PC-9 (cell line): Measurements from ENCODE around the gene SCAMP1. TPM values are rescaled to one million over a fixed set of nuclear protein-coding genes. Genes with fewer than 3 reads are reported as not detected.

Experiments
- BruUV-seq: library from RNA; stranded (reverse); fragments of 400-500 nt; replicated peaks from 2 replicates; lab custom pipeline; 2021; lab: Mats Ljungman, UMichigan
- CTCF ChIA-PET: fragments of 300-600 bp; sonication (Branson Sonifier 250); formaldehyde crosslinking; loops from one replicate; lab custom pipeline; 2022; ENCODE audit warnings: antibody characterized with exemption; lab: Charles Lee
- POLR2A ChIA-PET: fragments of 300-600 bp; sonication (Branson Sonifier 250); formaldehyde crosslinking; loops from one replicate; lab custom pipeline; 2022; ENCODE audit warnings: antibody characterized with exemption; ENCODE audit not compliant: unreplicated experiment; lab: Charles Lee
- DNase-seq, 2 experiments: peaks; one replicate each; pipeline versions ENCODE4 v3.0.0 to v3.0.0-alpha.2; 2015 to 2022; ENCODE audit warnings: mixed read lengths in 1 of 2
- H2AFZ ChIP-seq: fragments of 200-600 bp; sonication (generic); 2 replicates; pipeline ENCODE4 v1.8.1; 2017; ENCODE audit warnings: antibody characterized with exemption
- H3F3A ChIP-seq: fragments of 200-600 bp; sonication (generic); 2 replicates; pipeline ENCODE4 v1.8.1; 2017; ENCODE audit warnings: antibody characterized with exemption, mild to moderate bottlenecking, low read depth; ENCODE audit not compliant: insufficient read depth
- H3K27ac ChIP-seq: fragments of 200-600 bp; sonication (generic); 2 replicates; pipeline ENCODE4 v1.6.1; 2016; ENCODE audit warnings: mixed run types
- H3K27me3 ChIP-seq: fragments of 200-600 bp; sonication (generic); 2 replicates; pipeline ENCODE4 v1.6.1; 2016; ENCODE audit warnings: low read depth, mixed run types; ENCODE audit not compliant: insufficient read depth
- H3K36me3 ChIP-seq: fragments of 200-600 bp; sonication (generic); 2 replicates; pipeline ENCODE4 v1.6.1; 2016; ENCODE audit warnings: low read depth, mixed run types
- H3K4me1 ChIP-seq: fragments of 200-600 bp; sonication (generic); replicated peaks from 2 replicates; pipeline ENCODE4 v1.6.1; 2016; ENCODE audit warnings: mixed run types; ENCODE audit not compliant: insufficient read depth
- H3K4me2 ChIP-seq: fragments of 200-600 bp; sonication (generic); 2 replicates; pipeline ENCODE4 v1.6.1; 2017; ENCODE audit warnings: mixed run types
- H3K4me3 ChIP-seq: fragments of 200-600 bp; sonication (generic); 2 replicates; pipeline ENCODE4 v1.6.1; 2016; ENCODE audit warnings: mixed run types
- H3K79me2 ChIP-seq: fragments of 200-600 bp; sonication (generic); 2 replicates; pipeline ENCODE4 v1.6.1; 2017; ENCODE audit warnings: low read depth, mixed run types
- H3K9me2 ChIP-seq: fragments of 200-600 bp; sonication (generic); 2 replicates; pipeline ENCODE4 v1.8.1; 2017; ENCODE audit warnings: mild to moderate bottlenecking; ENCODE audit not compliant: insufficient read depth
- H3K9me3 ChIP-seq: fragments of 200-600 bp; sonication (generic); 2 replicates; pipeline ENCODE4 v1.8.1; 2016; ENCODE audit warnings: low read depth; ENCODE audit not compliant: insufficient read depth
- H4K20me1 ChIP-seq: fragments of 200-600 bp; sonication (generic); 2 replicates; pipeline ENCODE4 v1.8.1; 2017; ENCODE audit not compliant: insufficient read depth
- CTCF ChIP-seq: fragments of 200-600 bp; sonication (generic); conservative IDR thresholded peaks from 2 replicates; pipeline ENCODE4 v1.6.1; 2017; ENCODE audit warnings: mixed run types, antibody characterized with exemption, mild to moderate bottlenecking, moderate library complexity
- EZH2 ChIP-seq: fragments of 200-600 bp; sonication (generic); IDR thresholded peaks from 2 replicates; pipeline ENCODE4 v1.8.0; 2017; ENCODE audit warnings: antibody characterized with exemption, low read depth
- intact Hi-C: fragments of 100-400 bp; cut with micrococcal nuclease; formaldehyde crosslinking; loops from one replicate; pipeline ENCODE4 v1.10.0; 2022; ENCODE audit not compliant: unreplicated experiment
- total RNA-seq: library from RNA; stranded (reverse); gene quantifications from 2 replicates; pipeline ENCODE4 v1.2.3, GENCODE V29; 2021

SCAMP1 gene
- total RNA-seq, 1 experiment from 2014 or later: 38.7 TPM

- intact Hi-C loops: no loop called here
- H4K20me1 ChIP-seq: peaks cover 4% of the 10 kb centered on the region; the same call in 1 of the 2 replicates
- DNase-seq: no peak
- H3K4me1 ChIP-seq: no peaks in the 10 kb centered on the region
- no peak overlapping the region for H3K4me3 ChIP-seq
- H3K9me2 ChIP-seq: no peaks in the 10 kb centered on the region; the same call in 1 of the 2 replicates
- no peaks in the 10 kb centered on the region for H3K9me3 ChIP-seq
- H3K36me3 ChIP-seq: no peaks in the 10 kb centered on the region
- ChIA-PET POLR2A (no interaction called here), CTCF (interaction anchor here (1.3 kb wide), 1 partner anchor 66 kb away, joined by 7 read pairs; no protein-coding TSS in a partner anchor)
- H2AFZ ChIP-seq: no peak overlapping the region
- H3K4me2 ChIP-seq: no peak overlapping the region
- H3K27ac ChIP-seq: no peak overlapping the region
- H3K27me3 ChIP-seq: no peaks in the 10 kb centered on the region
- no TSS peak for BruUV-seq
- H3K79me2 ChIP-seq: no peaks in the 10 kb centered on the region
- no peaks in the 10 kb centered on the region for H3F3A ChIP-seq
- TF ChIP-seq CTCF (no peak), EZH2 (no peak)
Observed at GRCh38 chr5:78467140-78467539, 106.7 kb downstream of the SCAMP1 start.

GRCh38 chr5:78467752-78468357, 107.4 kb downstream of the SCAMP1 start:
- Histone ChIP-seq H3K4me2 (no peak overlapping the region), H4K20me1 (peaks cover 4% of the 10 kb centered on the region; the same call in 1 of the 2 replicates), H3K9me3 (no peaks in the 10 kb centered on the region), H3K4me1 (no peaks in the 10 kb centered on the region), H3K9me2 (no peaks in the 10 kb centered on the region; the same call in 1 of the 2 replicates), H3K36me3 (no peaks in the 10 kb centered on the region), H2AFZ (no peak overlapping the region), H3K27ac (no peak overlapping the region), H3K79me2 (no peaks in the 10 kb centered on the region), H3K4me3 (no peak overlapping the region), H3F3A (no peaks in the 10 kb centered on the region), H3K27me3 (no peaks in the 10 kb centered on the region)
- POLR2A ChIA-PET: no interaction called here
- no TSS peak for BruUV-seq
- DNase-seq: no peak
- CTCF ChIA-PET: interaction anchor here (0.6 to 1.3 kb wide), 5 partner anchors 9 to 232 kb away, joined by 3 to 7 read pairs (median 3); no protein-coding TSS in a partner anchor
- no peak for TF ChIP-seq EZH2
- TF ChIP-seq CTCF: peak; percentile 80
- intact Hi-C loops: no loop called here

GRCh38 chr5:78471896-78472295, 111.5 kb downstream of the SCAMP1 start:
- Histone ChIP-seq H3F3A (no peaks in the 10 kb centered on the region), H4K20me1 (no peaks in the 10 kb centered on the region), H3K4me2 (no peak overlapping the region), H3K4me3 (no peak overlapping the region), H3K9me2 (no peaks in the 10 kb centered on the region; the same call in 1 of the 2 replicates), H3K27ac (no peak overlapping the region), H2AFZ (no peak overlapping the region), H3K4me1 (no peaks in the 10 kb centered on the region), H3K36me3 (no peaks in the 10 kb centered on the region), H3K9me3 (no peaks in the 10 kb centered on the region), H3K79me2 (no peaks in the 10 kb centered on the region), H3K27me3 (no peaks in the 10 kb centered on the region)
- intact Hi-C loops: loop anchor here (2.0 kb wide), 3 partner anchors 61 to 493 kb away; no protein-coding TSS in a partner anchor
- BruUV-seq: no TSS peak
- no peak for DNase-seq
- TF ChIP-seq CTCF (no peak), EZH2 (no peak)
- ChIA-PET POLR2A (no interaction called here), CTCF (no interaction called here)
